ENCODE measurements around the gene ADAMTS16.

Gene ADAMTS16

GRCh38 chr5:5252106-5252505, 112.0 kb downstream of the ADAMTS16 start:
- no peak overlapping the region for H3K4me3 ChIP-seq (ENCODE audit: low read length)
- H3K9ac ChIP-seq (ENCODE audit: low read length): no peak overlapping the region
- H3K27me3 ChIP-seq (replicated peaks; ENCODE audit: insufficient read depth, low read length): no peaks in the 10 kb centered on the region
- no peak for TF ChIP-seq EZH2phosphoT487 (IDR thresholded peaks at IDR 0.05; ENCODE audit: low read length)
- no peak for TF ChIP-seq CTCF (IDR thresholded peaks at IDR 0.05; ENCODE audit: low read length)
- TF ChIP-seq EZH2 (optimal IDR thresholded peaks at IDR 0.05; ENCODE audit: low read depth, low read length): no peak
- no peaks in the 10 kb centered on the region for H3K36me3 ChIP-seq (replicated peaks; ENCODE audit: insufficient read depth, low read length)
- no peak overlapping the region for H2AFZ ChIP-seq (ENCODE audit: low read length)
- no peak for DNase-seq
- no peaks in the 10 kb centered on the region for H3K79me2 ChIP-seq (ENCODE audit: low read length)
- H3K27ac ChIP-seq (ENCODE audit: low read length): no peak overlapping the region
- H3K9me2 ChIP-seq (replicated peaks; ENCODE audit: insufficient read depth, low read length): no peaks in the 10 kb centered on the region
- H4K20me1 ChIP-seq (ENCODE audit: insufficient read depth, low read length): no peaks in the 10 kb centered on the region
- no peaks in the 10 kb centered on the region for H3F3A ChIP-seq (ENCODE audit: insufficient read depth, low read length)
- no peaks in the 10 kb centered on the region for H3K4me1 ChIP-seq (ENCODE audit: low read length)
- H3K9me3 ChIP-seq (replicated peaks; ENCODE audit: insufficient read depth, low read length): no peaks in the 10 kb centered on the region
- H3K4me2 ChIP-seq (ENCODE audit: low read depth, low read length): no peak overlapping the region

- H3K79me2 ChIP-seq (ENCODE audit: low read length): no peaks in the 10 kb centered on the region
- no peak overlapping the region for H2AFZ ChIP-seq (ENCODE audit: low read length)
- H3K9me2 ChIP-seq (replicated peaks; ENCODE audit: insufficient read depth, low read length): no peaks in the 10 kb centered on the region
- H3F3A ChIP-seq (ENCODE audit: insufficient read depth, low read length): no peaks in the 10 kb centered on the region
- no peaks in the 10 kb centered on the region for H3K4me1 ChIP-seq (ENCODE audit: low read length)
- TF ChIP-seq EZH2 (optimal IDR thresholded peaks at IDR 0.05; ENCODE audit: low read depth, low read length) (no peak), CTCF (IDR thresholded peaks at IDR 0.05; ENCODE audit: low read length) (no peak), EZH2phosphoT487 (IDR thresholded peaks at IDR 0.05; ENCODE audit: low read length) (no peak)
- H3K36me3 ChIP-seq (replicated peaks; ENCODE audit: insufficient read depth, low read length): no peaks in the 10 kb centered on the region
- no peaks in the 10 kb centered on the region for H3K27me3 ChIP-seq (replicated peaks; ENCODE audit: insufficient read depth, low read length)
- no peak for DNase-seq
- H3K9ac ChIP-seq (ENCODE audit: low read length): no peak overlapping the region
- no peak overlapping the region for H3K27ac ChIP-seq (ENCODE audit: low read length)
- H3K4me3 ChIP-seq (ENCODE audit: low read length): no peak overlapping the region
- H4K20me1 ChIP-seq (ENCODE audit: insufficient read depth, low read length): no peaks in the 10 kb centered on the region
- H3K9me3 ChIP-seq (replicated peaks; ENCODE audit: insufficient read depth, low read length): no peaks in the 10 kb centered on the region
- H3K4me2 ChIP-seq (ENCODE audit: low read depth, low read length): no peak overlapping the region
Observed at GRCh38 chr5:5257353-5257752, 117.2 kb downstream of the ADAMTS16 start.

GRCh38 chr5:5258564-5258963, 118.4 kb downstream of the ADAMTS16 start:
- H3K27ac ChIP-seq (ENCODE audit: low read length): no peak overlapping the region
- H3K9me3 ChIP-seq (replicated peaks; ENCODE audit: insufficient read depth, low read length): no peaks in the 10 kb centered on the region
- TF ChIP-seq CTCF (IDR thresholded peaks at IDR 0.05; ENCODE audit: low read length): no peak
- no peak for TF ChIP-seq EZH2 (optimal IDR thresholded peaks at IDR 0.05; ENCODE audit: low read depth, low read length)
- TF ChIP-seq EZH2phosphoT487 (IDR thresholded peaks at IDR 0.05; ENCODE audit: low read length): no peak
- no peaks in the 10 kb centered on the region for H3K79me2 ChIP-seq (ENCODE audit: low read length)
- H4K20me1 ChIP-seq (ENCODE audit: insufficient read depth, low read length): no peaks in the 10 kb centered on the region
- no peak for DNase-seq
- H3F3A ChIP-seq (ENCODE audit: insufficient read depth, low read length): no peaks in the 10 kb centered on the region
- no peaks in the 10 kb centered on the region for H3K27me3 ChIP-seq (replicated peaks; ENCODE audit: insufficient read depth, low read length)
- H3K4me3 ChIP-seq (ENCODE audit: low read length): no peak overlapping the region
- H2AFZ ChIP-seq (ENCODE audit: low read length): no peak overlapping the region
- no peak overlapping the region for H3K4me2 ChIP-seq (ENCODE audit: low read depth, low read length)
- H3K9me2 ChIP-seq (replicated peaks; ENCODE audit: insufficient read depth, low read length): no peaks in the 10 kb centered on the region
- no peak overlapping the region for H3K9ac ChIP-seq (ENCODE audit: low read length)
- no peaks in the 10 kb centered on the region for H3K36me3 ChIP-seq (replicated peaks; ENCODE audit: insufficient read depth, low read length)
- H3K4me1 ChIP-seq (ENCODE audit: low read length): no peaks in the 10 kb centered on the region

All from MM.1S (cell line).